HEK293 (cell line): ENCODE results near the gene ABHD11.
A peak's percentile ranks its signal among the peaks of the same experiment; 100 is the strongest.

Source experiments
- CTCF ChIP-seq: fragments of 450-650 bp; formaldehyde crosslinking; IDR thresholded peaks from 2 replicates; pipeline ENCODE4 v1.5.1; 2016; ENCODE audit warnings: missing biosample characterization, missing genetic modification characterization
- GLIS1 ChIP-seq: fragments of 450-650 bp; formaldehyde crosslinking; IDR thresholded peaks from 2 replicates; pipeline ENCODE4 v1.5.1; 2016; ENCODE audit warnings: missing biosample characterization, missing genetic modification characterization
- KLF7 ChIP-seq: fragments of 450-650 bp; formaldehyde crosslinking; IDR thresholded peaks from 2 replicates; pipeline ENCODE4 v1.5.1; 2016; ENCODE audit warnings: missing biosample characterization, missing genetic modification characterization, borderline replicate concordance
- KLF8 ChIP-seq: fragments of 450-650 bp; formaldehyde crosslinking; IDR thresholded peaks from 2 replicates; pipeline ENCODE4 v1.5.1; 2016; ENCODE audit warnings: missing biosample characterization, missing genetic modification characterization
- KLF9 ChIP-seq: fragments of 450-650 bp; formaldehyde crosslinking; IDR thresholded peaks from 2 replicates; pipeline ENCODE4 v1.5.1; 2016; ENCODE audit warnings: missing biosample characterization, missing genetic modification characterization, low read depth
- MZF1 ChIP-seq: fragments of 450-650 bp; formaldehyde crosslinking; IDR thresholded peaks from 2 replicates; pipeline ENCODE4 v1.5.1; 2017; ENCODE audit warnings: missing biosample characterization, missing genetic modification characterization, borderline replicate concordance
- PATZ1 ChIP-seq: fragments of 450-650 bp; formaldehyde crosslinking; IDR thresholded peaks from 2 replicates; pipeline ENCODE4 v1.5.1; 2016; ENCODE audit warnings: missing biosample characterization, missing genetic modification characterization
- PRDM4 ChIP-seq: fragments of 450-650 bp; formaldehyde crosslinking; IDR thresholded peaks from 2 replicates; pipeline ENCODE4 v1.5.1; 2017; ENCODE audit warnings: missing biosample characterization, missing genetic modification characterization
- REPIN1 ChIP-seq: fragments of 450-650 bp; formaldehyde crosslinking; IDR thresholded peaks from 2 replicates; pipeline ENCODE4 v1.5.1; 2017; ENCODE audit warnings: missing biosample characterization, missing genetic modification characterization, low read depth
- SCRT2 ChIP-seq: fragments of 450-650 bp; formaldehyde crosslinking; IDR thresholded peaks from 2 replicates; pipeline ENCODE4 v1.5.1; 2016; ENCODE audit warnings: missing biosample characterization, missing genetic modification characterization
- SP3 ChIP-seq: fragments of 450-650 bp; formaldehyde crosslinking; IDR thresholded peaks from 2 replicates; pipeline ENCODE4 v1.5.1; 2016; ENCODE audit warnings: missing biosample characterization, missing genetic modification characterization
- YY1 ChIP-seq: fragments of 450-650 bp; formaldehyde crosslinking; IDR thresholded peaks from 2 replicates; pipeline ENCODE4 v1.5.1; 2018; ENCODE audit warnings: missing biosample characterization, missing genetic modification characterization
- ZBTB17 ChIP-seq: fragments of 450-650 bp; formaldehyde crosslinking; IDR thresholded peaks from 2 replicates; pipeline ENCODE4 v1.5.1; 2016; ENCODE audit warnings: missing biosample characterization, missing genetic modification characterization
- ZBTB7A ChIP-seq: fragments of 450-650 bp; formaldehyde crosslinking; IDR thresholded peaks from 2 replicates; pipeline ENCODE4 v1.5.1; 2016; ENCODE audit warnings: low read depth, missing biosample characterization, missing genetic modification characterization
- ZEB2 ChIP-seq: fragments of 450-650 bp; formaldehyde crosslinking; IDR thresholded peaks from 2 replicates; pipeline ENCODE4 v1.5.1; 2016; ENCODE audit warnings: missing biosample characterization, missing genetic modification characterization
- ZFP69B ChIP-seq: fragments of 450-650 bp; formaldehyde crosslinking; IDR thresholded peaks from 2 replicates; pipeline ENCODE4 v1.5.1; 2016; ENCODE audit warnings: missing biosample characterization, missing genetic modification characterization
- ZNF10 ChIP-seq: fragments of 450-650 bp; formaldehyde crosslinking; IDR thresholded peaks from 2 replicates; pipeline ENCODE4 v1.5.1; 2017; ENCODE audit warnings: missing biosample characterization, missing genetic modification characterization
- ZNF138 ChIP-seq: fragments of 450-650 bp; formaldehyde crosslinking; IDR thresholded peaks from 2 replicates; pipeline ENCODE4 v1.5.1; 2016; ENCODE audit warnings: missing biosample characterization, missing genetic modification characterization, borderline replicate concordance
- ZNF18 ChIP-seq: fragments of 450-650 bp; formaldehyde crosslinking; IDR thresholded peaks from 2 replicates; pipeline ENCODE4 v1.5.1; 2016; ENCODE audit warnings: missing biosample characterization, missing genetic modification characterization
- ZNF23 ChIP-seq: fragments of 450-650 bp; formaldehyde crosslinking; IDR thresholded peaks from 2 replicates; pipeline ENCODE4 v1.5.1; 2016; ENCODE audit warnings: missing biosample characterization, missing genetic modification characterization, borderline replicate concordance
- ZNF350 ChIP-seq: fragments of 450-650 bp; formaldehyde crosslinking; IDR thresholded peaks from 2 replicates; pipeline ENCODE4 v1.5.0; 2017; ENCODE audit warnings: missing biosample characterization, mild to moderate bottlenecking, missing genetic modification characterization
- ZNF37A ChIP-seq: fragments of 450-650 bp; IDR thresholded peaks from 2 replicates; pipeline ENCODE4 v1.5.1; 2018; ENCODE audit warnings: missing biosample characterization, missing genetic modification characterization
- ZNF394 ChIP-seq: fragments of 450-650 bp; formaldehyde crosslinking; IDR thresholded peaks from 2 replicates; pipeline ENCODE4 v1.5.1; 2016; ENCODE audit warnings: missing biosample characterization, missing genetic modification characterization, mild to moderate bottlenecking, moderate library complexity, borderline replicate concordance
- ZNF404 ChIP-seq: fragments of 450-650 bp; formaldehyde crosslinking; IDR thresholded peaks from 2 replicates; pipeline ENCODE4 v1.5.1; 2017; ENCODE audit warnings: missing biosample characterization, missing genetic modification characterization
- ZNF473 ChIP-seq: fragments of 450-650 bp; formaldehyde crosslinking; IDR thresholded peaks from 2 replicates; pipeline ENCODE4 v1.5.1; 2017; ENCODE audit warnings: missing biosample characterization, missing genetic modification characterization
- ZNF48 ChIP-seq: fragments of 450-650 bp; formaldehyde crosslinking; IDR thresholded peaks from 2 replicates; pipeline ENCODE4 v1.5.1; 2016; ENCODE audit warnings: missing biosample characterization, missing genetic modification characterization
- ZNF549 ChIP-seq: fragments of 450-650 bp; IDR thresholded peaks from 2 replicates; pipeline ENCODE4 v1.5.1; 2018; ENCODE audit warnings: missing biosample characterization, missing genetic modification characterization, mild to moderate bottlenecking, inconsistent platforms, moderate library complexity
- ZNF558 ChIP-seq: fragments of 450-650 bp; formaldehyde crosslinking; IDR thresholded peaks from 2 replicates; pipeline ENCODE4 v1.5.1; 2016; ENCODE audit warnings: missing biosample characterization, missing genetic modification characterization
- ZNF560 ChIP-seq: fragments of 450-650 bp; formaldehyde crosslinking; IDR thresholded peaks from 2 replicates; pipeline ENCODE4 v1.5.1; 2017; ENCODE audit warnings: missing biosample characterization, missing genetic modification characterization, borderline replicate concordance
- ZNF692 ChIP-seq: fragments of 450-650 bp; formaldehyde crosslinking; IDR thresholded peaks from 2 replicates; pipeline ENCODE4 v1.5.1; 2016; ENCODE audit warnings: missing biosample characterization, missing genetic modification characterization
- ZSCAN16 ChIP-seq: fragments of 450-650 bp; formaldehyde crosslinking; IDR thresholded peaks from 2 replicates; pipeline ENCODE4 v1.5.1; 2016; ENCODE audit warnings: missing biosample characterization, missing genetic modification characterization

ABHD11 gene

GRCh38 chr7:73770002-73770859, 31.6 kb upstream of the ABHD11 start, which contains the start of gene CLDN3 (continued):
- peak; percentile 20; the same call in 1 of the 2 replicates for TF ChIP-seq ZNF692 (tag by site-specific recombination)
- TF ChIP-seq ZNF23 (tag by site-specific recombination) = no peak
- peak; percentile 90 for TF ChIP-seq SP3
- no peak for TF ChIP-seq ZNF473 (tag by site-specific recombination)
- no peak for TF ChIP-seq ZSCAN16 (tag by site-specific recombination)
- TF ChIP-seq KLF9 = peak; percentile 88; the same call in 1 of the 2 replicates
- TF ChIP-seq ZNF48 (tag by site-specific recombination) = no peak
- TF ChIP-seq REPIN1 (tag by site-specific recombination) = no peak
- no peak for TF ChIP-seq PRDM4 (tag by site-specific recombination)
- TF ChIP-seq YY1 (tag by site-specific recombination) = no peak
- peak; percentile 60; the same call in 1 of the 2 replicates for TF ChIP-seq ZNF10
- peak; percentile 41; the same call in 1 of the 2 replicates for TF ChIP-seq ZEB2 (tag by site-specific recombination)
- TF ChIP-seq CTCF (tag by site-specific recombination) = no peak
- TF ChIP-seq ZNF549 = no peak
- TF ChIP-seq ZFP69B (tag by site-specific recombination) = no peak
- no peak for TF ChIP-seq ZNF394
- TF ChIP-seq ZNF350 (tag by site-specific recombination) = no peak
- no peak for TF ChIP-seq ZNF560
- TF ChIP-seq ZNF18 = no peak
- TF ChIP-seq ZNF404 (tag by site-specific recombination) = no peak
- TF ChIP-seq GLIS1 (tag by site-specific recombination) = peak; percentile 75
- 0 out of 2 replicates have a peak, but pooled peaks have one; percentile 42 for TF ChIP-seq KLF8 (tag by site-specific recombination)
- TF ChIP-seq ZBTB17 (tag by site-specific recombination) = no peak
- no peak for TF ChIP-seq ZNF138 (tag by site-specific recombination)
- TF ChIP-seq ZNF558 (tag by site-specific recombination) = no peak
- TF ChIP-seq ZNF37A (tag by site-specific recombination) = no peak
- TF ChIP-seq PATZ1 (tag by site-specific recombination) = peak; percentile 85
- TF ChIP-seq ZBTB7A (tag by site-specific recombination) = no peak
- 0 out of 2 replicates have a peak, but pooled peaks have one; percentile 48 for TF ChIP-seq KLF7 (tag by site-specific recombination)
- TF ChIP-seq SCRT2 = peak; percentile 83
- TF ChIP-seq MZF1 (tag by site-specific recombination) = no peak
